Measurements from ENCODE around the gene DNAJC7.

Gene DNAJC7, protein sequence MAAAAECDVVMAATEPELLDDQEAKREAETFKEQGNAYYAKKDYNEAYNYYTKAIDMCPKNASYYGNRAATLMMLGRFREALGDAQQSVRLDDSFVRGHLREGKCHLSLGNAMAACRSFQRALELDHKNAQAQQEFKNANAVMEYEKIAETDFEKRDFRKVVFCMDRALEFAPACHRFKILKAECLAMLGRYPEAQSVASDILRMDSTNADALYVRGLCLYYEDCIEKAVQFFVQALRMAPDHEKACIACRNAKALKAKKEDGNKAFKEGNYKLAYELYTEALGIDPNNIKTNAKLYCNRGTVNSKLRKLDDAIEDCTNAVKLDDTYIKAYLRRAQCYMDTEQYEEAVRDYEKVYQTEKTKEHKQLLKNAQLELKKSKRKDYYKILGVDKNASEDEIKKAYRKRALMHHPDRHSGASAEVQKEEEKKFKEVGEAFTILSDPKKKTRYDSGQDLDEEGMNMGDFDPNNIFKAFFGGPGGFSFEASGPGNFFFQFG

GRCh38 chr17:42016941-42017865, at the start of gene DNAJC7:
Gene DNAJC7, minus strand, starts transcription at chr17:42017439. Its CDS starts 23 bp downstream, at chr17:42017416.
- DNase-seq, result peak; percentile 42 to 97 (median 88)

- DNase-seq, result no peak
These were observed 48.0 kb upstream of the DNAJC7 start for GRCh38 chr17:42065201-42065600.

- no peak for DNase-seq
These were observed 45.4 kb upstream of the DNAJC7 start for GRCh38 chr17:42062681-42063080.

- DNase-seq, result no peak
These were observed 44.6 kb upstream of the DNAJC7 start for GRCh38 chr17:42061646-42062487.

- DNase-seq, result no peak
These were observed 43.0 kb upstream of the DNAJC7 start for GRCh38 chr17:42060231-42060630.

DNA sequence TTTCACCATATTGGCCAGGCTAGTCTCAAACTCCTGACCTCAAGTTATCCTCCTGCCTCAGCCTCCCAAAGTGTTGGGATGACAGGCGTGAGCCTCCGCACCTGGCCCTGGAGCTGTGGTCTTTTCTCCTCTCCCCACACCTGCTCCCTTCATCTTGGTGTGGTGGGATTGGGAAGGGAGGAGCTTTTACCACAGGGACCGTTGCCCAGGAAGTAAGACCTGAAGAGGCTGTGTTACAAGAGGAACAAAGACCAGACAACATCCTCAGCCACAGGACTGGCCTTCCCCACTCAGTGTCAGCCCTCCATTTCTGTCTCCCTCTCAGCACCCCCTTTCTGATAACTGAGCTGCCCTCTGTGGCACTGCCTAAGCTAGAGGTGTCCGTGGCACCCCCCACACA, 42.6 kb upstream of the DNAJC7 start:
- DNase-seq, result no peak

DNA sequence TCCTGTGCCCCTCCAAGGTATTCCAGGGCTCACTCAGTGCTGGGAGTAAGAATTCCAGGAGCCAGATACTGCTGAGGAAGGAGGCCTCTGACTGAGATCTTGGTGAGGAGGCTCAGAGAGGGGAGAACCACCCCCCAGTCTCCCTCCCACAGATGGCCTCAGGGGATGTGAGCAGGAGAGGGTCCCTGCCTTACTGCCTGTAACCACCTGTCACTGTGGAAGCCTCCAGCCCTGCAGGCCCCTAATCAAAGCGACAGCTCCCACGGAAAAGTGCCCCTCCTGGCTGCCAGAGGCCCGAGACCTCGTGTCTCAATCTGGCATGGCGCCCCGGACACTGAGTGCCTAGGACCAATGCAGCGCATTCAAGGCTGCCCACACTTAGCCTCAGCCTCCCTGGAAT, 40.8 kb upstream of the DNAJC7 start:
- no peak for DNase-seq

DNA sequence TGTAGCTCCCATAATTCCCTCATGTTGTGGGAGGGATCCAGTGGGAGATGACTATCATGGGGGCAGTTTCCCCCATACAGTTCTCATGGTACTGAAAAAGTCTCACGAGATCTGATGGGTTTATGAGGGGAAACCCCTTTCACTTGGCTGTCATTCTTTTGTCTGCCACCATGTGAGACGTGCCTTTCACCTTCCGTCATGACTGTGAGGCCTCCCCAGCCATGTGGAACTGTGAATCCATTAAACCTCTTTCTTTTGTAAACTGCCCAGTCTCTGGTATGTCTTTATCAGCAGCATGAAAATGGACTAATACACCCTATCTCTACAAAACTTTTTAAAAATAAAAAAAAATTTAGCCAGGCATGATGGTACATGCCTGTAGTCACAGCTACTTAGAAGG, 39.4 kb upstream of the DNAJC7 start:
- no peak for DNase-seq

DNA sequence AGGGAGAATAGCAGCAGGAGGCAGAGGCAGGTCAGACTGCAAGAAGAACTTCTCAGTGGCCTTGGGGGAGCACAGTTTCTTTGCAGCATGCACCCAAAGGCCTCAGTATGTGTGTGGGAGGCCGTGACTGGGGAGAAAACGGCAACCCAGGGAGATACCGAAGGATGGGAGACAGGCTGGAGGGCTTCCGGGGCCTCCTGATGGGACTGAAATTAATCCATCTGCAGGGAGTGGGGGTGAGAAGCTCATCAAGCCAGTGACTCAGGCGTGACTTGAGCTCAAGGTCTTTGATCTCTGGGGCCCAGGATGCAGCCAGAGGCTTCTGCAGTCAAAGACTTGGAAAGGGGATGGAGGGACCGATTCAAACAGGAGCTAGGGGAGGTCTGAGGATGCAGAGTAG, 38.3 kb upstream of the DNAJC7 start:
- DNase-seq, result no peak

DNA sequence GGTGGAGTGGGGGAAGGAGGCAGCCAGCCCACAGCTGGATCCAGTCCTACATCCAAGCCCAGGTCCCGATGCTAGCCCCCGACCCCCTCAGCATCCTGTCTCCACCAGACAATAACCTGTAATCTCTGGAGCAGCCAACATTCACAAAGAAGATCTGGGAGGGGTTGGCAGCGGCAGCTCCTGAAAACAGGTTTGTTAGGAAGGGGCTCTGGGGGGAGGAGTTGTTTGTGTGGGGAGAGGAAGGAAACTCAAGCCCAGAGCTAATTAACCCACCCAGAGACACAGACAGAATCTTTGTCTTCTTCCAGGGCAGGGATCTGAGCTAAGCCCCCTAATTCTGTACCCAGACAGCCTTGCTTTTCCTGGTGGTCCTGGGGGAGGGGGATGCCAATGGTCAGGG, 37.8 kb upstream of the DNAJC7 start:
- DNase-seq, result no peak

GRCh38 chr17:42053731-42054500, 36.7 kb upstream of the DNAJC7 start:
- DNase-seq, result no peak

- no peak for DNase-seq
These were observed 35.2 kb upstream of the DNAJC7 start for GRCh38 chr17:42052346-42052877.

DNA sequence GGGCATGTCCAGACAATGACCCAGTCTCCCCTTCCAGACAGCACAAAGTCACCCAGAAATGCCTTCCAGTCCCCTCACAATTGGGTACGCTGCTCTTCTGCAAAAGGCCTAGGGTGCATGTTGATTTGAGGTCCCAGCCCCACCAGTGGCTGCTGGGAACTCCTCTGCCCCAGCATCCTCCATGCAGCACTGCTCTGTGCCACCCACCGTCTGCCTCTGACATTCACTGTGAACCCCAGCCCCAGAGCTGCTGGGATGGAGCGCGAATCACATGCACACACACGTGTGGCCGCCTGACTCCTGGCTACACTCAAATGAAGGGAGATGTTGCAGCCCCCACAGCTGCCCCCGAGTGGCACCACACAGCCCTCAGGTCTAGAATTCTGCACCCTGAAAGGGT, 34.4 kb upstream of the DNAJC7 start:
- no peak for DNase-seq

DNA sequence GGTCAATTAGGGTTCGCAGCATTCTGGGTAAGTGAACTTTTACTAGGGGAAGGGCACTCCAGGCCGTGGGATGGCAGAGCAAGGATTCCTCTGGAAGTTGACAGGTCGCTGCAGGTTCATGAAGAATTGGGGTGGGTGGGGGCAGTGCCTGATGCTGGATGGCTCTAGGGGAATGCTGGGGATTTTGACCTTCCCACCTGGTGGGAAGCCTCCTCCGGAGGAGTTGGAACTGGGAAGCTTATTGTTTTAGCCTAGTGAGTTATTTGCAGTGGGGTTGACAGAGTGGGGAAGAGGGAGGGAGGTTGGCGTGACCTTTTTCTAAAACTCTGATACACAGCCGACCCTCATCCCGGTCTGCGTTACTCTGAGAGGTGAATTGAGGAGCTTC, 33.8 kb upstream of the DNAJC7 start:
- no peak for DNase-seq

GRCh38 chr17:42050393-42051012, 33.3 kb upstream of the DNAJC7 start, which contains the start of gene C17orf113:
Gene C17orf113, minus strand, starts transcription at chr17:42050601. Its CDS starts 7,225 bp downstream, at chr17:42043376.
- DNase-seq, result peak in 42 of 56 donors; percentile 3 to 64 (median 28)

DNA sequence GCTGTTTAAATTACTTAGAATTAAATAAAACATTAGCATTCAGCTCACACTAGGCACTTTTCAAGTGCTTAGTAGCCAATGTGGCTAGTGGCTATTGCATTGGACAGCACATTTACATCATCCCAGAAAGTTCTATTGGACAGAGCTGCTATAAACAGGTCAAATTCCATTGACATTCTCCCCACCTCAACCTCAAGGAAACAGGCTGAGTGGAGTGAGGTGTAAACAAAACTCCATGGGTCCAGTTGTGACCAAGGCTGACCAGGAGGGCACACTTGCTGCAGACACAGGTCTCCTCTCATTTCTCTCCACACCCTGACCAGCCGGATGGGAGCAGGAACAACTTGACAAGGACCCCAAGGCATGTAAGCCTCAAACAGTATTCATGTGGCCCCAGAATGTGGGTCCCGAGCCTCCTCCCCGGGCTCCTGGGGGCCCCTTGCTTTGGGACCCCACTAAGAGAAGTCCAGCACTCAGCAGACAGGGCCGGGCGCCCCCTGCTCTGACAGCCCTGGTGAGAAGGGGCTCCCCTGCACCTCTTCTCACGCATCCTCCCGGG, 32.7 kb upstream of the DNAJC7 start:
- DNase-seq, result no peak

DNA sequence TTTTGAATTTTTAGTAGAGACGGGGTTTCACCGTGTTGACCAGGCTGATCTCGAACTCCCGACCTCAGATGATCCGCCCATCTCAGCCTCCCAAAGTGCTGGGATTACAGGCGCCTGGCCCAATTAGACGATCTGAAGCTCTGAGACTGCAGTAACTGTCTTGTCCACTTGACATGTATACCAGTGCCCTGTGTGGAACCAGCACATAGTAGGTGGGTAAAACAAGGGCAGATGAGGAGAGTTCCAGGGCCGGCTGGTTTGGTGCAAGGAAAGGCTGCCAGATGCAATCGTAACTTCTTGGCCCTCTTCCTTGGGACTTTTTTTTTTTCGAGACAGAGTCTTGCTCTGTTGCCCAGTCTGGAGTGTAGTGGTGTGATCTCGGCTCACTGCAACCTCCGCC, 30.1 kb upstream of the DNAJC7 start:
- DNase-seq, result no peak

DNA sequence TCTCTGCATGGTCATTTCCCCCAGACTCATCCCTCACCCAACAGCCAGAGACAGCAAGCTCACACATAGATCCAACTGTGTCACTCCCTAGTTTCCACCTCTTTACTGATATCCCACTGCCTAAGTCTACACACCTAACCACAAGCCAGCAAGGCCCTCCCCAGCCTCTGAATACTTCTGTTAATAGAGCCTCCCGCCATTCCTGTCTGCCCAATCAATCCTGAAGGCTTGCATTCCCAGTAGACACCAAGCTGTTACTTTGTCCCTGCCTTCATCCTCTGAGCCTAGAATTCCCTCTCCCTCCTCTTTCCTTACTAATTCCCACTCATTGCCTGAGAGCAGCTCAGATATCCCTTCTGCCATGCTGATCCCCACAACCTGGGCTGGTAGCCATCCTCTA, 28.5 kb upstream of the DNAJC7 start:
- DNase-seq, result no peak

GRCh38 chr17:42042598-42043319, 25.5 kb upstream of the DNAJC7 start:
- no peak for DNase-seq

All from amygdala (tissue), 56 donors.